Colonic mucosa (tissue), 4 donors: ENCODE measurements around the gene PKNOX1. TPM values are rescaled to one million over a fixed set of nuclear protein-coding genes. Genes with fewer than 3 reads are reported as not detected.
"Not testable (repeated sequence)": the region's sequence is repeated elsewhere in the genome, so short reads cannot be mapped to it uniquely, and the experiment has no call there.

Source experiments
- DNase-seq: peaks from one replicate; pipeline ENCODE4 v3.0.0-alpha.2; 2020
- H3K27ac ChIP-seq: fragments of 200-600 bp; one replicate; pipeline ENCODE4 v1.8.0; 2021
- H3K27me3 ChIP-seq: fragments of 200-600 bp; one replicate; pipeline ENCODE4 v1.8.0; 2021
- H3K36me3 ChIP-seq: fragments of 200-600 bp; one replicate; pipeline ENCODE4 v1.8.0; 2021
- H3K4me1 ChIP-seq: fragments of 200-600 bp; one replicate; pipeline ENCODE4 v1.8.0; 2021; ENCODE audit warnings: mild to moderate bottlenecking
- H3K4me3 ChIP-seq: fragments of 200-600 bp; one replicate; pipeline ENCODE4 v1.8.0; 2021
- H3K9ac ChIP-seq, 2 donors: one replicate each; pipeline ENCODE4 v1.7.0; 2013; ENCODE audit warnings: control low read depth in 2 of 2, low read depth in 2 of 2, low read length in 2 of 2
- H3K9me3 ChIP-seq: fragments of 200-600 bp; one replicate; pipeline ENCODE4 v1.8.0; 2021
- intact Hi-C: fragments of 100-400 bp; cut with DNase I; formaldehyde crosslinking; loops from one replicate; pipeline ENCODE4 v1.14.1; 2022
- total RNA-seq, 2 donors: library from RNA; stranded (reverse); fragmentation: NEBNext Ultra II Directional in 1 of 2; extraction: Animal tissue kit (Norgen Biotek cat#: 25700) in 1 of 2; gene quantifications; one replicate each; pipeline ENCODE4 v1.2.1, GENCODE V29; 2021
- TF ChIP-seq, protein P1 (sequence below): fragments of 200-600 bp; IDR thresholded peaks from one replicate; pipeline ENCODE4 v1.8.0; 2022; ENCODE audit warnings: antibody characterized with exemption, mild to moderate bottlenecking
- donor health status: healthy.
- donor health status: DM: no; HTN: no; CAD: no.
- donor health status: DM: no; HTN: no; CAD: no.

The PKNOX1 gene
- total RNA-seq, 2 donors from 2014 or later, result 15.4 to 16.6 TPM

DNA sequence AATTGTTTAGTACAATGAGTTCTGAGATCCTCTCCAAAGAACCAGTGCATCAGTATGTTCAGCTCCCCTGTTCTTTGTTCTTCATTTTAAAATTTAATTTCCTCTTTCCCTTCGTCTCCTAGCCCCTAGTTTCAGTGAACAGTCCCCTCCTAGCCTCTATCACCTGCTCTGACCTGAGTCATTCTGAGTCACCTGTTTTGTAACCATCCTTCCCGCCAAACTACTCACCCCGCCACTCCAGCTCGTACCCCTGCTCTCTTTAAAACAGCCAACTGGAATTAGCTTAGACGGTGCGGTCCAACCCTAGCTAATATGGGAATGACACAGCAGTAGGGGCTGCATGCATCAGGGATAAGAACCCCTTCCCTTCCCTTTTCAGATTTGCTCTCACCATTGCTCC is 32.1 kb upstream of the PKNOX1 start:
- no peaks in the 10 kb centered on the region for H3K9me3 ChIP-seq
- intact Hi-C loops, result no loop called here
- H3K4me3 ChIP-seq, result no peak overlapping the region
- no peaks in the 10 kb centered on the region for H3K27me3 ChIP-seq
- no peak overlapping the region for H3K9ac ChIP-seq
- TF ChIP-seq, protein P1, sequence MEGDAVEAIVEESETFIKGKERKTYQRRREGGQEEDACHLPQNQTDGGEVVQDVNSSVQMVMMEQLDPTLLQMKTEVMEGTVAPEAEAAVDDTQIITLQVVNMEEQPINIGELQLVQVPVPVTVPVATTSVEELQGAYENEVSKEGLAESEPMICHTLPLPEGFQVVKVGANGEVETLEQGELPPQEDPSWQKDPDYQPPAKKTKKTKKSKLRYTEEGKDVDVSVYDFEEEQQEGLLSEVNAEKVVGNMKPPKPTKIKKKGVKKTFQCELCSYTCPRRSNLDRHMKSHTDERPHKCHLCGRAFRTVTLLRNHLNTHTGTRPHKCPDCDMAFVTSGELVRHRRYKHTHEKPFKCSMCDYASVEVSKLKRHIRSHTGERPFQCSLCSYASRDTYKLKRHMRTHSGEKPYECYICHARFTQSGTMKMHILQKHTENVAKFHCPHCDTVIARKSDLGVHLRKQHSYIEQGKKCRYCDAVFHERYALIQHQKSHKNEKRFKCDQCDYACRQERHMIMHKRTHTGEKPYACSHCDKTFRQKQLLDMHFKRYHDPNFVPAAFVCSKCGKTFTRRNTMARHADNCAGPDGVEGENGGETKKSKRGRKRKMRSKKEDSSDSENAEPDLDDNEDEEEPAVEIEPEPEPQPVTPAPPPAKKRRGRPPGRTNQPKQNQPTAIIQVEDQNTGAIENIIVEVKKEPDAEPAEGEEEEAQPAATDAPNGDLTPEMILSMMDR, result no peak
- H3K36me3 ChIP-seq, result no peaks in the 10 kb centered on the region
- DNase-seq, result no peak
- H3K4me1 ChIP-seq, result no peaks in the 10 kb centered on the region
- H3K27ac ChIP-seq, result no peak overlapping the region

DNA sequence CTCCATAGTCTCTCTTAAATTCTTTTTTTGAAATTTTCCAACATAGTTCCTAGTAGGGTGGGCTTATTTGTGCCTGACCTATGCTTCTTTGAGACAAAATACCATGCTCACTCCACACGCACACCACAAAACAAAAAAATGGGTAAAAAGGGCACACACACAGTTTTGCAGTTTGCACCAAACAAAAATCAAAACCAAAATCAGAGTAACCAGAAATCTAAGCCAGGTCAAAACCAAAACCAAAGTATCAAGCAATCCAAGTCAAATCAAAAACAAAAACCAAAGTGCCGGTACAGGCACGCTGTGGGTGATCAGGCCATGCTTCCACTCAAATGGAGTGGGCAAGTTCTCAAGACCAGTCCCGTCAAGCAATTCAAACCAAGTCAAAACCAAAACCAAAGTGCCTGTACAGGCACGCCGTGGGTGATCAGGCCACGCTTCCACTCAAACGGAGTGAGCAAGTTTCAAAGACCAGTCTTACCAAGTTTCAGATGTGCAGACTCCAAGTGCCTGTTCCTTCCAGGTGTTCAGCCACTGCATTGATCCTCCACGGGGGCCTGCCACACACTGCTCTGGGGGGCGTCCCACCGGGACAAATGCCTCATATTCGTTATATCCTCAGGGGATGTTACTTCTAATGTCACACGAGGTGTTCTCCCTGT is 25.1 kb upstream of the PKNOX1 start:
- intact Hi-C loops, result not testable (repeated sequence)

GRCh38 chr21:42951193-42951592 is 23.2 kb upstream of the PKNOX1 start:
- H3K9me3 ChIP-seq, H3K4me1 ChIP-seq, H3K4me3 ChIP-seq, intact Hi-C loops, H3K27me3 ChIP-seq, DNase-seq, H3K9ac ChIP-seq, H3K27ac ChIP-seq, H3K36me3 ChIP-seq: not testable (repeated sequence)

More for the DNA sequence above, 25.1 kb upstream of the PKNOX1 start:
- DNase-seq, H3K4me3 ChIP-seq, H3K4me1 ChIP-seq, H3K27ac ChIP-seq, H3K9ac ChIP-seq, H3K36me3 ChIP-seq, H3K9me3 ChIP-seq, H3K27me3 ChIP-seq: not testable (repeated sequence)

DNA sequence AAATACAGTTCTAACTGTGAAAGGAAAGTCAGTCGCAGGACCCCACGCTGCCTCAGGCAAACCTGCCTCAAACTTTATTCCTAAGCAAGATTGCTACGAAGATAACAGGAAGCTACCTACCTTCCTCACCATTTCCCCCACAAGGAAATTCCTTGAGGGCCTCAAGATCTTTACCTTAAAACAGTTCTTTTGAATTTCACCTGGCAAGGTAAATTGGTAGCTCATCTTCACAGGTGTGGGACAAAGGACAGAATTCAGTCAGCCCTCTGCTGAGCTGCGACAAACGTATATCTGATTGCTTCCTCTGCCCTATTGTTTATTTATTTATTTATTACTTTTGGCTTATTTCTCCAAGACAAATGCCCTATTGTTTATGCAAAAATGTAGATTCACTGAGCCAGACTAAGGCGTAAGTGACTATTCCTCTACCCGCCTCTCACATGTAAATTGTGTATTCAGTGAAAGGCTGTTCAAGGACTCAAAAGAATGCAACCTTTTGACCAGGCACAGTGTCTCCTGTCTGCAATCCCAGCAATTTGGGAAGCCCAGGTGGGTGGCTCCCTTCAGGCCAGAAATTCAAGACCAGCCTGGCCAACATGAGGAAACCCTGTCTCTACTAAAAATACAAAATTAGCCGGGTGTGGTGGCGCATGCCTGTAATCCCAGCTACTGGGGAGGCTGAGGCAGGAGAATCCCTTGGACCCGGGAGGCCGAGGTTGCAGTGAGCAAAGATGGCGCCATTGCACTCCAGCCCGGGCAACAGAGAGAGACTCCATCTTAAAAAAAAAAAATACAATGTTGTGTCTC is 17.3 kb upstream of the PKNOX1 start:
- Histone ChIP-seq H3K27me3 (no peaks in the 10 kb centered on the region), H3K9me3 (no peaks in the 10 kb centered on the region), H3K9ac (no peak overlapping the region), H3K27ac (no peak overlapping the region), H3K36me3 (no peaks in the 10 kb centered on the region), H3K4me3 (no peak overlapping the region), H3K4me1 (no peaks in the 10 kb centered on the region)
- intact Hi-C loops, result no loop called here
- no peak for DNase-seq
- TF ChIP-seq, protein P1, result no peak

- H3K4me3 ChIP-seq, H3K27me3 ChIP-seq, H3K36me3 ChIP-seq, H3K9ac ChIP-seq, intact Hi-C loops, DNase-seq, H3K27ac ChIP-seq, H3K9me3 ChIP-seq, H3K4me1 ChIP-seq: not testable (repeated sequence)
These were observed 16.2 kb upstream of the PKNOX1 start for GRCh38 chr21:42958122-42958521.

- H3K4me3 ChIP-seq, result no peak overlapping the region
- H3K9ac ChIP-seq, result no peak overlapping the region
- no peaks in the 10 kb centered on the region for H3K36me3 ChIP-seq
- H3K27ac ChIP-seq, result no peak overlapping the region
- no peaks in the 10 kb centered on the region for H3K4me1 ChIP-seq
- H3K27me3 ChIP-seq, result no peaks in the 10 kb centered on the region
- TF ChIP-seq, protein P1, result no peak
- H3K9me3 ChIP-seq, result no peaks in the 10 kb centered on the region
- intact Hi-C loops, result no loop called here
- no peak for DNase-seq
These were observed 14.6 kb upstream of the PKNOX1 start for GRCh38 chr21:42959728-42960127.
